Fibroblast of lung (primary cell): Measurements from ENCODE around the gene MRPL37. TPM values are rescaled to one million over a fixed set of nuclear protein-coding genes. Genes with fewer than 3 reads are reported as not detected.

Source experiments
- DNase-seq, 2 donors: peaks; one replicate each; pipeline versions ENCODE4 v3.0.0 to v3.0.0-alpha.2; 2010; ENCODE audit warnings: low read depth in 2 of 2
- H2AFZ ChIP-seq: 2 replicates; pipeline ENCODE4 v1.5.1; 2012; ENCODE audit warnings: low read length, control low read depth, inconsistent platforms
- H3K27ac ChIP-seq: 2 replicates; pipeline ENCODE4 v1.5.1; 2011; ENCODE audit warnings: low read length, control low read depth; ENCODE audit not compliant: insufficient read depth
- H3K27me3 ChIP-seq: 2 replicates; pipeline ENCODE4 v1.5.1; 2011; ENCODE audit warnings: mild to moderate bottlenecking, low read length; ENCODE audit not compliant: control insufficient read depth, insufficient read depth
- H3K36me3 ChIP-seq: 2 replicates; pipeline ENCODE4 v1.5.1; 2011; ENCODE audit warnings: low read length; ENCODE audit not compliant: control insufficient read depth, insufficient read depth
- H3K4me1 ChIP-seq: 2 replicates; pipeline ENCODE4 v1.5.1; 2011; ENCODE audit warnings: low read length; ENCODE audit not compliant: control insufficient read depth, insufficient read depth; ENCODE audit errors: extremely low read depth
- H3K4me2 ChIP-seq: 2 replicates; pipeline ENCODE4 v1.5.1; 2011; ENCODE audit warnings: low read length, control low read depth; ENCODE audit not compliant: insufficient read depth; ENCODE audit errors: extremely low read depth
- H3K4me3 ChIP-seq, 4 experiments: fragments of 200-600 bp in 1 of 4; sonication (generic) in 1 of 4; replicated peaks in 1 of 4; 2 replicates each; pipeline ENCODE4 v1.5.1; 2011 to 2016; ENCODE audit warnings: low read length in 4 of 4, low read depth in 3 of 4, mild to moderate bottlenecking in 3 of 4, control low read depth in 2 of 4, inconsistent platforms in 1 of 4, mixed read lengths in 1 of 4; ENCODE audit not compliant: insufficient read depth in 1 of 4; ENCODE audit errors: control extremely low read depth in 1 of 4
- H3K79me2 ChIP-seq: 2 replicates; pipeline ENCODE4 v1.5.1; 2012; ENCODE audit warnings: mild to moderate bottlenecking, low read length, inconsistent platforms; ENCODE audit not compliant: control insufficient read depth, insufficient read depth
- H3K9ac ChIP-seq: 2 replicates; pipeline ENCODE4 v1.5.1; 2011; ENCODE audit warnings: mild to moderate bottlenecking, low read length, control low read depth; ENCODE audit not compliant: insufficient read depth
- H3K9me3 ChIP-seq: 2 replicates; pipeline ENCODE4 v1.5.1; 2012; ENCODE audit warnings: low read depth, low read length; ENCODE audit not compliant: control insufficient read depth, insufficient read depth
- H4K20me1 ChIP-seq: 2 replicates; pipeline ENCODE4 v1.5.1; 2011; ENCODE audit warnings: low read length; ENCODE audit not compliant: control insufficient read depth, insufficient read depth; ENCODE audit errors: extremely low read depth
- CTCF ChIP-seq, 2 donors: IDR thresholded peaks in 1 of 2; conservative IDR thresholded peaks in 1 of 2; 1 replicate in 1 of 2; 2 replicates in 1 of 2; pipeline ENCODE4 v1.5.1; 2011 to 2012; ENCODE audit warnings: low read length in 2 of 2, control low read depth in 1 of 2, inconsistent platforms in 1 of 2, low read depth in 1 of 2, mild to moderate bottlenecking in 1 of 2
- EZH2 ChIP-seq: IDR thresholded peaks from 2 replicates; pipeline ENCODE4 v1.5.1; 2012; ENCODE audit warnings: low read length, control low read depth, mild to moderate bottlenecking; ENCODE audit errors: missing control alignments
- polyA plus RNA-seq, 2 donors: library from polyadenylated mRNA; depleted of rRNA in 1 of 2; stranded (reverse) in 1 of 2; unstranded in 1 of 2; fragments of >200 nt; gene quantifications; 2 replicates each; pipeline ENCODE4 v1.2.1, GENCODE V29; 2011 to 2012; ENCODE audit warnings: missing spikeins in 1 of 2
- total RNA-seq: library from RNA; depleted of rRNA; stranded (reverse); fragments of >200 nt; gene quantifications from 2 replicates; pipeline ENCODE4 v1.2.1, GENCODE V29; 2014

The MRPL37 gene
- total and polyA plus RNA-seq, 2 donors (not counting 1 experiment from before 2014, with no cell fraction given), result 21.7 to 43.6 TPM

GRCh38 chr1:54221867-54222484 lies 22.0 kb downstream of the MRPL37 start:
- Histone ChIP-seq H3K4me1 (peaks cover 24% of the 10 kb centered on the region), H3K79me2 (no peaks in the 10 kb centered on the region), H3K27me3 (no peaks in the 10 kb centered on the region), H4K20me1 (no peaks in the 10 kb centered on the region), H3K27ac (no peak overlapping the region), H3K9me3 (no peaks in the 10 kb centered on the region), H3K4me2 (no peak overlapping the region), H3K9ac (no peak overlapping the region), H2AFZ (no peak overlapping the region), H3K36me3 (peaks cover 12% of the 10 kb centered on the region), H3K4me3 (no peak overlapping the region)
- DNase-seq, result no peak
- TF ChIP-seq EZH2, result no peak
- TF ChIP-seq CTCF (conservative IDR thresholded peaks at IDR 0.05 in 1 of 2, IDR thresholded peaks at IDR 0.05 in 1 of 2; ENCODE audit: low read depth in 1 of 2, low read length in 2 of 2), result no peak

GRCh38 chr1:54222711-54223110 lies 22.7 kb downstream of the MRPL37 start:
- H3K9me3 ChIP-seq, result no peaks in the 10 kb centered on the region
- TF ChIP-seq CTCF (conservative IDR thresholded peaks at IDR 0.05 in 1 of 2, IDR thresholded peaks at IDR 0.05 in 1 of 2; ENCODE audit: low read depth in 1 of 2, low read length in 2 of 2), result no peak
- no peak for TF ChIP-seq EZH2
- no peaks in the 10 kb centered on the region for H3K79me2 ChIP-seq
- H3K9ac ChIP-seq, result no peak overlapping the region
- H3K4me3 ChIP-seq, result no peak overlapping the region
- no peaks in the 10 kb centered on the region for H3K27me3 ChIP-seq
- peaks cover 6% of the 10 kb centered on the region for H3K36me3 ChIP-seq
- no peak overlapping the region for H3K4me2 ChIP-seq
- H3K4me1 ChIP-seq, result peaks cover 29% of the 10 kb centered on the region
- no peak for DNase-seq
- no peak overlapping the region for H2AFZ ChIP-seq
- no peak overlapping the region for H3K27ac ChIP-seq
- H4K20me1 ChIP-seq, result no peaks in the 10 kb centered on the region

GRCh38 chr1:54223441-54224202 lies 23.7 kb downstream of the MRPL37 start:
- H3K4me2 ChIP-seq, result no peak overlapping the region
- TF ChIP-seq EZH2 (no peak), CTCF (conservative IDR thresholded peaks at IDR 0.05 in 1 of 2, IDR thresholded peaks at IDR 0.05 in 1 of 2; ENCODE audit: low read depth in 1 of 2, low read length in 2 of 2) (no peak)
- H2AFZ ChIP-seq, result no peak overlapping the region
- H3K27me3 ChIP-seq, result no peaks in the 10 kb centered on the region
- H4K20me1 ChIP-seq, result no peaks in the 10 kb centered on the region
- H3K9ac ChIP-seq, result no peak overlapping the region
- peaks cover 31% of the 10 kb centered on the region for H3K4me1 ChIP-seq
- H3K27ac ChIP-seq, result no peak overlapping the region
- no peaks in the 10 kb centered on the region for H3K36me3 ChIP-seq
- H3K79me2 ChIP-seq, result no peaks in the 10 kb centered on the region
- no peaks in the 10 kb centered on the region for H3K9me3 ChIP-seq
- no peak overlapping the region for H3K4me3 ChIP-seq
- no peak for DNase-seq
